ENCODE results near the gene CPSF4.

DNA sequence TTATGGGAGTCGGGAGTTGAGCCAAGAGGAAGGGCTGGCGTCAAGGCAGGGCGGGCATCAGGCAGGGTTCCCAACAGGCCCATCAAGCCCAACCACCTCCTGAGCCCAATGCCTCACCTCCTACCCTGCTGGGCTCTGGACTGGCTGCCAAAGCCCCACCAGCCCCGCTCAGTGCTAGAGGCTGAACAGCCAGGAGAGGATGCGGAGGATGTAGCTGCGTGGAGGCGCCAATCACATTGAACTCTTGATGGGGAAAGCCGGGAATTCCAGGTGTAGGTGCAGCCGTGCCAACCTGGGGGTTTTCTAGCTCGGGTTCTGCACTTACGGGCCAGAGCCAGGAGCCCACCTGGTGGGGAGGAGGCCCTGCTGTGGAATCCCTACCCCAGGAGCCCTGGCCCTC is 14.4 kb downstream of the CPSF4 start:
- TF ChIP-seq, protein P1, sequence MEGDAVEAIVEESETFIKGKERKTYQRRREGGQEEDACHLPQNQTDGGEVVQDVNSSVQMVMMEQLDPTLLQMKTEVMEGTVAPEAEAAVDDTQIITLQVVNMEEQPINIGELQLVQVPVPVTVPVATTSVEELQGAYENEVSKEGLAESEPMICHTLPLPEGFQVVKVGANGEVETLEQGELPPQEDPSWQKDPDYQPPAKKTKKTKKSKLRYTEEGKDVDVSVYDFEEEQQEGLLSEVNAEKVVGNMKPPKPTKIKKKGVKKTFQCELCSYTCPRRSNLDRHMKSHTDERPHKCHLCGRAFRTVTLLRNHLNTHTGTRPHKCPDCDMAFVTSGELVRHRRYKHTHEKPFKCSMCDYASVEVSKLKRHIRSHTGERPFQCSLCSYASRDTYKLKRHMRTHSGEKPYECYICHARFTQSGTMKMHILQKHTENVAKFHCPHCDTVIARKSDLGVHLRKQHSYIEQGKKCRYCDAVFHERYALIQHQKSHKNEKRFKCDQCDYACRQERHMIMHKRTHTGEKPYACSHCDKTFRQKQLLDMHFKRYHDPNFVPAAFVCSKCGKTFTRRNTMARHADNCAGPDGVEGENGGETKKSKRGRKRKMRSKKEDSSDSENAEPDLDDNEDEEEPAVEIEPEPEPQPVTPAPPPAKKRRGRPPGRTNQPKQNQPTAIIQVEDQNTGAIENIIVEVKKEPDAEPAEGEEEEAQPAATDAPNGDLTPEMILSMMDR (IDR thresholded peaks at IDR 0.05): no peak
- no peak for TF ChIP-seq POLR2A (IDR thresholded peaks at IDR 0.05)
- no peak for TF ChIP-seq EP300 (IDR thresholded peaks at IDR 0.05)
